Mesenchymal stem cell (in vitro differentiated cells and primary cell): Measurements from ENCODE around the gene XPNPEP1. TPM values are rescaled to one million over a fixed set of nuclear protein-coding genes. Genes with fewer than 3 reads are reported as not detected.

Source experiments
- DNase-seq: peaks from one replicate; pipeline ENCODE4 v3.0.0-alpha.2; 2013
- H2AFZ ChIP-seq: one replicate; pipeline ENCODE4 v1.6.1; 2013; ENCODE audit warnings: low read depth, mild to moderate bottlenecking, control low read depth, inconsistent platforms, low read length, moderate library complexity
- H2AK5ac ChIP-seq: 2 replicates; pipeline ENCODE4 v1.6.1; 2013; ENCODE audit warnings: low read length, moderate library complexity, mild to moderate bottlenecking, inconsistent platforms; ENCODE audit not compliant: severe bottlenecking
- H2BK120ac ChIP-seq: one replicate; pipeline ENCODE4 v1.6.1; 2013; ENCODE audit warnings: low read depth, mild to moderate bottlenecking, inconsistent platforms, low read length, moderate library complexity
- H2BK12ac ChIP-seq, 2 experiments: one replicate each; pipeline ENCODE4 v1.6.1; 2013; ENCODE audit warnings: inconsistent platforms in 2 of 2, low read length in 2 of 2, mild to moderate bottlenecking in 2 of 2, moderate library complexity in 2 of 2, control low read depth in 1 of 2
- H2BK15ac ChIP-seq: one replicate; pipeline ENCODE4 v1.6.1; 2013; ENCODE audit warnings: mild to moderate bottlenecking, low read depth, inconsistent platforms; ENCODE audit not compliant: poor library complexity, severe bottlenecking
- H2BK5ac ChIP-seq: 2 replicates; pipeline ENCODE4 v1.6.1; 2013; ENCODE audit warnings: low read depth, mild to moderate bottlenecking, low read length, control low read depth, inconsistent platforms; ENCODE audit not compliant: poor library complexity, severe bottlenecking
- H3K14ac ChIP-seq, 2 experiments: one replicate each; pipeline ENCODE4 v1.6.1; 2013; ENCODE audit warnings: inconsistent platforms in 2 of 2, low read length in 2 of 2, control low read depth in 1 of 2, mild to moderate bottlenecking in 1 of 2, moderate library complexity in 1 of 2
- H3K18ac ChIP-seq, 2 experiments: one replicate each; pipeline ENCODE4 v1.6.1; 2013; ENCODE audit warnings: inconsistent platforms in 2 of 2, low read length in 2 of 2, control low read depth in 1 of 2, low read depth in 1 of 2, mild to moderate bottlenecking in 1 of 2
- H3K23ac ChIP-seq, 2 experiments: one replicate each; pipeline ENCODE4 v1.6.1; 2013; ENCODE audit warnings: inconsistent platforms in 2 of 2, low read length in 2 of 2, mild to moderate bottlenecking in 2 of 2, moderate library complexity in 2 of 2, control low read depth in 1 of 2
- H3K27ac ChIP-seq: 2 replicates; pipeline ENCODE4 v1.5.1; 2013; ENCODE audit warnings: mild to moderate bottlenecking, moderate library complexity, low read length, control low read depth, inconsistent platforms; ENCODE audit not compliant: poor library complexity, severe bottlenecking
- H3K27me3 ChIP-seq, 2 experiments: 2 replicates each; pipeline versions ENCODE4 v1.6.1 to v1.7.0; 2013; ENCODE audit warnings: low read length in 2 of 2, mild to moderate bottlenecking in 2 of 2, moderate library complexity in 2 of 2, control low read depth in 1 of 2, inconsistent platforms in 1 of 2; ENCODE audit not compliant: control insufficient read depth in 1 of 2, insufficient read depth in 1 of 2
- H3K36me3 ChIP-seq, 2 experiments: 2 replicates each; pipeline versions ENCODE4 v1.6.1 to v1.7.0; 2013; ENCODE audit warnings: low read length in 2 of 2, control low read depth in 1 of 2, inconsistent platforms in 1 of 2, low read depth in 1 of 2, mild to moderate bottlenecking in 1 of 2; ENCODE audit not compliant: insufficient read depth in 2 of 2, control insufficient read depth in 1 of 2
- H3K4ac ChIP-seq, 2 experiments: one replicate each; pipeline ENCODE4 v1.6.1; 2013; ENCODE audit warnings: inconsistent platforms in 2 of 2, low read length in 2 of 2, mild to moderate bottlenecking in 2 of 2, moderate library complexity in 2 of 2, control low read depth in 1 of 2, low read depth in 1 of 2
- H3K4me1 ChIP-seq: 2 replicates; pipeline ENCODE4 v1.6.1; 2013; ENCODE audit warnings: low read depth, low read length, control low read depth; ENCODE audit not compliant: control insufficient read depth, insufficient read depth
- H3K4me2 ChIP-seq: 2 replicates; pipeline ENCODE4 v1.6.1; 2013; ENCODE audit warnings: low read length, mild to moderate bottlenecking, inconsistent platforms; ENCODE audit not compliant: poor library complexity, severe bottlenecking
- H3K4me3 ChIP-seq, 2 experiments: 2 replicates each; pipeline versions ENCODE4 v1.5.1 to v1.7.0; 2013; ENCODE audit warnings: low read length in 2 of 2, mild to moderate bottlenecking in 2 of 2, control low read depth in 1 of 2, low read depth in 1 of 2; ENCODE audit not compliant: insufficient read depth in 1 of 2
- H3K79me1 ChIP-seq: replicated peaks from 2 replicates; pipeline ENCODE4 v1.6.1; 2013; ENCODE audit warnings: mild to moderate bottlenecking, control low read depth, low read length, inconsistent platforms; ENCODE audit not compliant: poor library complexity, severe bottlenecking
- H3K9ac ChIP-seq: 2 replicates; pipeline ENCODE4 v1.7.0; 2013; ENCODE audit warnings: mild to moderate bottlenecking, low read length, moderate library complexity
- H3K9me3 ChIP-seq: 2 replicates; pipeline ENCODE4 v1.7.0; 2013; ENCODE audit warnings: mild to moderate bottlenecking, low read length; ENCODE audit not compliant: control insufficient read depth
- H4K8ac ChIP-seq: one replicate; pipeline ENCODE4 v1.6.1; 2013; ENCODE audit warnings: inconsistent platforms, mild to moderate bottlenecking, low read length, moderate library complexity
- H4K91ac ChIP-seq: one replicate; pipeline ENCODE4 v1.6.1; 2013; ENCODE audit warnings: mild to moderate bottlenecking, low read length, inconsistent platforms
- WGBS: methylation state at CpG from one replicate; pipeline ENCODE4 v1.1.7; 2013; ENCODE audit warnings: mixed read lengths; 5-methylcytosine and 5-hydroxymethylcytosine counted together
- polyA plus RNA-seq, 2 experiments: library from polyadenylated mRNA; stranded (reverse); fragments of 200-250 nt; gene quantifications; one replicate each; pipeline ENCODE4 v1.2.3, GENCODE V29; 2013

Gene XPNPEP1
- 48.5 TPM for polyA plus RNA-seq (2013, experiment 1 of 2)
- 47.3 TPM for polyA plus RNA-seq (2013, experiment 2 of 2)

- H2BK15ac ChIP-seq = peak within 1 kb of the TSS; percentile 88
- peak; percentile 87 for DNase-seq
- peak within 1 kb of the TSS; percentile 87 for H2BK120ac ChIP-seq
- peak within 1 kb of the TSS; percentile 71 for H2BK5ac ChIP-seq
- H3K18ac ChIP-seq = peak within 1 kb of the TSS; percentile 96 to 98
- H2BK12ac ChIP-seq = peak within 1 kb of the TSS; percentile 7 to 32
- H3K4me1 ChIP-seq = peaks cover 8% of the 10 kb centered on the region
- H4K91ac ChIP-seq = peak within 1 kb of the TSS; percentile 81
- H3K4me2 ChIP-seq = peak within 1 kb of the TSS; percentile 58
- H2AFZ ChIP-seq = peak within 1 kb of the TSS; percentile 98
- H3K36me3 ChIP-seq = peaks cover 0 to 4% of the 10 kb centered on the region in 2 experiments
- peak within 1 kb of the TSS; percentile 12 for H2AK5ac ChIP-seq
- H3K27ac ChIP-seq = peak within 1 kb of the TSS; percentile 47
- H3K9ac ChIP-seq = peak within 1 kb of the TSS; percentile 96
- peak within 1 kb of the TSS; percentile 91 for H4K8ac ChIP-seq
- peak within 1 kb of the TSS in 1 of 2 experiments; percentile 46 for H3K23ac ChIP-seq
- H3K4ac ChIP-seq = peak within 1 kb of the TSS; percentile 73 to 96
- 5% methylated on average over 89 of the region's 105 CpGs for WGBS
- peak within 1 kb of the TSS; percentile 86 to 93 for H3K4me3 ChIP-seq
- peak within 1 kb of the TSS; percentile 65 to 98 for H3K14ac ChIP-seq
- no peaks in the 10 kb centered on the region for H3K9me3 ChIP-seq
- no peaks in the 10 kb centered on the region for H3K27me3 ChIP-seq
- peaks cover 5% of the 10 kb centered on the region for H3K79me1 ChIP-seq
These were observed at the start of gene XPNPEP1 for GRCh38 chr10:109922976-109923921. TSS of gene XPNPEP1 (minus strand) at chr10:109923511. CDS start at chr10:109923433, 78 bp downstream.

- Histone ChIP-seq H3K4ac (no peak overlapping the region), H3K4me2 (no peak overlapping the region)
These were observed 49.2 kb upstream of the XPNPEP1 start for GRCh38 chr10:109972372-109973001.

GRCh38 chr10:109971634-109972033 is 48.3 kb upstream of the XPNPEP1 start:
- no peak overlapping the region for H3K14ac ChIP-seq
- no peak overlapping the region for H3K4ac ChIP-seq
- H2AK5ac ChIP-seq = no peak overlapping the region
- no peak overlapping the region for H3K18ac ChIP-seq
- H3K79me1 ChIP-seq = no peaks in the 10 kb centered on the region
- no peak overlapping the region for H3K4me2 ChIP-seq
- H3K9me3 ChIP-seq = no peaks in the 10 kb centered on the region
- no peak overlapping the region for H4K8ac ChIP-seq
- H3K4me1 ChIP-seq = peaks cover 7% of the 10 kb centered on the region
- H3K23ac ChIP-seq = no peak overlapping the region
- H3K27ac ChIP-seq = no peak overlapping the region
- no peak overlapping the region for H3K9ac ChIP-seq
- no peak overlapping the region for H4K91ac ChIP-seq
- no peak overlapping the region for H2BK15ac ChIP-seq
- H2BK120ac ChIP-seq = no peak overlapping the region
- H3K27me3 ChIP-seq = no peaks in the 10 kb centered on the region
- H2AFZ ChIP-seq = no peak overlapping the region
- H3K4me3 ChIP-seq = no peak overlapping the region
- WGBS = 98% methylated on average over 3 of the region's 3 CpGs
- no peak overlapping the region for H2BK12ac ChIP-seq
- DNase-seq = no peak
- no peaks in the 10 kb centered on the region for H3K36me3 ChIP-seq
- no peak overlapping the region for H2BK5ac ChIP-seq

More at GRCh38 chr10:109972372-109973001, 49.2 kb upstream of the XPNPEP1 start:
- no peak for DNase-seq
- no peaks in the 10 kb centered on the region for H3K36me3 ChIP-seq
- no peak overlapping the region for H2BK5ac ChIP-seq
- WGBS = 100% methylated on average over 1 of the region's 2 CpGs
- H3K27ac ChIP-seq = no peak overlapping the region
- H3K27me3 ChIP-seq = no peaks in the 10 kb centered on the region
- H3K9me3 ChIP-seq = no peaks in the 10 kb centered on the region
- no peak overlapping the region for H2AFZ ChIP-seq
- H3K9ac ChIP-seq = no peak overlapping the region
- no peaks in the 10 kb centered on the region for H3K79me1 ChIP-seq
- no peak overlapping the region for H2BK12ac ChIP-seq
- peaks cover 5% of the 10 kb centered on the region for H3K4me1 ChIP-seq
- H2AK5ac ChIP-seq = no peak overlapping the region
- no peak overlapping the region for H3K14ac ChIP-seq
- no peak overlapping the region for H4K8ac ChIP-seq
- no peak overlapping the region for H4K91ac ChIP-seq
- no peak overlapping the region for H2BK120ac ChIP-seq
- peak overlapping the region in 1 of 2 experiments; percentile 2 for H3K18ac ChIP-seq
- no peak overlapping the region for H3K4me3 ChIP-seq
- H2BK15ac ChIP-seq = no peak overlapping the region
- H3K23ac ChIP-seq = no peak overlapping the region
